Peyer's patch (tissue), 4 donors: Measurements from ENCODE around the gene FBLN5. TPM values are rescaled to one million over a fixed set of nuclear protein-coding genes. Genes with fewer than 3 reads are reported as not detected.

Experiments
- DNase-seq, 3 donors: peaks; one replicate each; pipeline ENCODE4 v3.0.0-alpha.2; 2017 to 2019
- H3K27ac ChIP-seq, 4 donors: fragments of 200-600 bp; sonication (generic); one replicate each; pipeline ENCODE4 v1.5.1; 2016 to 2019
- H3K27me3 ChIP-seq, 2 donors: fragments of 200-600 bp; sonication (generic); one replicate each; pipeline ENCODE4 v1.5.1; 2019
- H3K36me3 ChIP-seq, 3 donors: fragments of 200-600 bp; sonication (generic); one replicate each; pipeline ENCODE4 v1.5.1; 2016 to 2019
- H3K4me1 ChIP-seq, 4 donors: fragments of 200-600 bp; sonication (generic); one replicate each; pipeline ENCODE4 v1.5.1; 2016 to 2019
- H3K4me3 ChIP-seq, 4 donors: fragments of 200-600 bp; sonication (generic); 1 replicate in 3 of 4; 2 replicates in 1 of 4; pipeline ENCODE4 v1.5.1; 2016 to 2019; ENCODE audit warnings: mild to moderate bottlenecking in 1 of 4
- H3K9me3 ChIP-seq, 4 donors: fragments of 200-600 bp; sonication (generic); one replicate each; pipeline ENCODE4 v1.5.1; 2016 to 2019; ENCODE audit warnings: mild to moderate bottlenecking in 1 of 4
- POLR2A ChIP-seq, 2 donors: fragments of 450-650 bp; IDR thresholded peaks; one replicate each; pipeline ENCODE4 v1.5.1; 2017; ENCODE audit warnings: antibody characterized with exemption in 2 of 2, mild to moderate bottlenecking in 2 of 2, moderate library complexity in 2 of 2
- total RNA-seq, 4 donors: library from RNA; depleted of rRNA; stranded (reverse); fragments of >200 nt; gene quantifications; one replicate each; pipeline ENCODE4 v1.1.0, GENCODE V29; 2016
- TF ChIP-seq, protein P1 (sequence below), 6 experiments: fragments of 450-650 bp in 4 of 6; fragments of 200-600 bp in 2 of 6; sonication (generic) in 1 of 6; IDR thresholded peaks; one replicate each; pipeline ENCODE4 v1.5.1; 2017 to 2019; ENCODE audit warnings: antibody characterized with exemption in 6 of 6, mild to moderate bottlenecking in 3 of 6, moderate library complexity in 1 of 6

FBLN5 gene
- total RNA-seq, 4 donors from 2014 or later, result 30.5 to 61.1 (median 51.2) TPM

DNA sequence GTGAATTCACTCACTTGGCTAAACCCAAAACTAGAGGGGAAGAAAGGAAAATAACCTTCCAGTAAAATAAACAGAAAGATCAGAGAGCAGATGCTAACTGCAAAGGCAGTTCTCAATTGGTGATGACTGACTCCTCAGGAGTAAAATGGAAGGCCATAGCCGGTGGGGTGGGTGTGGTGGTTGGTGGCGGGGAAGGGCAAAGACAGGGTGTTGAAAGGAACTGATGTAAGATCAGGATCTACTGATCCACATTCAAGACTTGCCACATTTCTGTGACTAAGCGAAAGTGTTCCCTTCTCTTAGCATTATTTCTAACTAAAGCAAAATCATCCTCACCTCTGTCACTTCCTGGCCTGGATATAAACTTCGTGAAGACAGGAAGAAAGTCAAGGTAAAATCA, 53.8 kb downstream of the FBLN5 start:
- Histone ChIP-seq H3K4me1 (peaks cover 0 to 15% (median 5%) of the 10 kb centered on the region in 4 donors), H3K27ac (no peak overlapping the region)

DNA sequence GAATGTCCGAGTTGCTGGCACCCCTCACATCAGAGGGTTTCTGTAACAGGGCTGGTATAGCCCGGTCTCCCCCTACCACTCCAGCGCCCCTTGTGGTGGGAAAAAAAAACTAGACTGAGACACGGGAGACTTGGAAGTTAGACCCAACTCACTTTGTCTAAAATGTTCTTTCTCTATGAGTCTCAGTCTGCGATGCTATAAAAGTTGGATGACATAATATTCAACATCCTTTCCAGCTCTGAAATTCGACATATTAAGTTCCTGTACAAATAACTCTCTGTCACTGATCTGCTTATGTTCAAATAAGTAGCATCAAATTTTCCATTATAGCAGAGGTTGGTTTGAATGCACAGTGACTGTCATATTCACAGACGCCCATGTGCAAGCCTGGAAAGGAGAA, 54.5 kb downstream of the FBLN5 start:
- Histone ChIP-seq H3K4me1 (peaks cover 0 to 15% (median 5%) of the 10 kb centered on the region in 4 donors), H3K27me3 (no peaks in the 10 kb centered on the region), H3K4me3 (no peak overlapping the region), H3K36me3 (no peaks in the 10 kb centered on the region), H3K9me3 (no peaks in the 10 kb centered on the region), H3K27ac (no peak overlapping the region)
- TF ChIP-seq POLR2A (IDR thresholded peaks at IDR 0.05), result no peak
- TF ChIP-seq, protein P1, sequence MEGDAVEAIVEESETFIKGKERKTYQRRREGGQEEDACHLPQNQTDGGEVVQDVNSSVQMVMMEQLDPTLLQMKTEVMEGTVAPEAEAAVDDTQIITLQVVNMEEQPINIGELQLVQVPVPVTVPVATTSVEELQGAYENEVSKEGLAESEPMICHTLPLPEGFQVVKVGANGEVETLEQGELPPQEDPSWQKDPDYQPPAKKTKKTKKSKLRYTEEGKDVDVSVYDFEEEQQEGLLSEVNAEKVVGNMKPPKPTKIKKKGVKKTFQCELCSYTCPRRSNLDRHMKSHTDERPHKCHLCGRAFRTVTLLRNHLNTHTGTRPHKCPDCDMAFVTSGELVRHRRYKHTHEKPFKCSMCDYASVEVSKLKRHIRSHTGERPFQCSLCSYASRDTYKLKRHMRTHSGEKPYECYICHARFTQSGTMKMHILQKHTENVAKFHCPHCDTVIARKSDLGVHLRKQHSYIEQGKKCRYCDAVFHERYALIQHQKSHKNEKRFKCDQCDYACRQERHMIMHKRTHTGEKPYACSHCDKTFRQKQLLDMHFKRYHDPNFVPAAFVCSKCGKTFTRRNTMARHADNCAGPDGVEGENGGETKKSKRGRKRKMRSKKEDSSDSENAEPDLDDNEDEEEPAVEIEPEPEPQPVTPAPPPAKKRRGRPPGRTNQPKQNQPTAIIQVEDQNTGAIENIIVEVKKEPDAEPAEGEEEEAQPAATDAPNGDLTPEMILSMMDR (IDR thresholded peaks at IDR 0.05), result peak; percentile 28 to 54 (median 32)
- no peak for DNase-seq

More for the DNA sequence above, 53.8 kb downstream of the FBLN5 start:
- Histone ChIP-seq H3K4me3 (no peak overlapping the region), H3K9me3 (no peaks in the 10 kb centered on the region), H3K36me3 (no peaks in the 10 kb centered on the region), H3K27me3 (no peaks in the 10 kb centered on the region)
- TF ChIP-seq POLR2A (IDR thresholded peaks at IDR 0.05), result no peak
- TF ChIP-seq, protein P1 (IDR thresholded peaks at IDR 0.05), result no peak
- no peak for DNase-seq

DNA sequence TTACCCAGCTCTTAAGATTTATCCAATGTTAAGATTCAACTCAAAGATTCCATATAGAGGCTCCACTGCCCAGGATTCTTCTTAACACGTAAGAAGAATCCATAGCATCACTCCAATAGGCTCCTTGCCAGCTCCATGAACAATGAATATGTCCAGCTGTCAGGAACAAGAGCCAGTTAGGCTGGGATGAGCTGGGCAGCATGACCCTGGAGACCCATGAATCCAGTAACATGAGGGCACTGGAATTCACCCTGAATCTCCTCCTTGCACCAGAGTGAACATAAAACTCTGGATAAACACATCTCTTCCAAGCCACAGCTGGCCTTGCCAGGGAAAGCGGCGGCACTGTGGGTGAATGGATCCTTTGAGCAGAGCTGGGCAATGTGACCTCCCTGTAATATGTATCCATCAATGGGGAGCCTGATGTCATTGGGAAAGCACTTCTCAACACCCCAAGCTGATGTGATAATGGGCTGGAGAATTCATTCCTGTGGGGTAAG, 55.7 kb downstream of the FBLN5 start:
- Histone ChIP-seq H3K4me1 (peaks cover 0 to 15% (median 5%) of the 10 kb centered on the region in 4 donors), H3K9me3 (no peaks in the 10 kb centered on the region), H3K4me3 (no peak overlapping the region), H3K27ac (no peak overlapping the region), H3K27me3 (no peaks in the 10 kb centered on the region), H3K36me3 (no peaks in the 10 kb centered on the region)
- DNase-seq, result no peak
- TF ChIP-seq, protein P1 (IDR thresholded peaks at IDR 0.05), result no peak
- TF ChIP-seq POLR2A (IDR thresholded peaks at IDR 0.05), result no peak

DNA sequence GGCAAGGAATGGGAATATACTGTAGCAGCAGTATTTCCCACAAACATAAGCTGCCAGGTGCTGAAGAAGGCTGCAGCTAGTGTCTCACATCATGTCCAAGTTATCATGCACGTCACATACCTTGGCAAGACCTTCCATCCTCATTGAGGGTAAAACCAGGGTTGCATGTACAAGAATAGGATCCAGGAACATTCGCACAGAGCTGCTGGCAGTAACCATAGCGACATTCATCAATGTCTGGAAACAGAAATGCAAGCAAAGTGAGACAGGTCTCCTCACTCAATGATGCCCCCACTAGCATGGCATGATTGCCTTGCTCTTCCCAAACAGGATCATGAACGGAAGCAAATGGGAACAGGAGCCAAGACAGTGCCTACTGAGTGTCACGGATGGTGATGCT, 56.4 kb downstream of the FBLN5 start:
- H3K9me3 ChIP-seq, result no peaks in the 10 kb centered on the region
- H3K4me3 ChIP-seq, result no peak overlapping the region
- no peaks in the 10 kb centered on the region for H3K27me3 ChIP-seq
- H3K4me1 ChIP-seq, result peaks cover 0 to 15% (median 5%) of the 10 kb centered on the region in 4 donors
- H3K36me3 ChIP-seq, result no peaks in the 10 kb centered on the region
- TF ChIP-seq, protein P1 (IDR thresholded peaks at IDR 0.05), result no peak
- no peak for TF ChIP-seq POLR2A (IDR thresholded peaks at IDR 0.05)
- no peak for DNase-seq
- peak overlapping the region in 2 of 4 donors; percentile 33 to 43 for H3K27ac ChIP-seq

DNA sequence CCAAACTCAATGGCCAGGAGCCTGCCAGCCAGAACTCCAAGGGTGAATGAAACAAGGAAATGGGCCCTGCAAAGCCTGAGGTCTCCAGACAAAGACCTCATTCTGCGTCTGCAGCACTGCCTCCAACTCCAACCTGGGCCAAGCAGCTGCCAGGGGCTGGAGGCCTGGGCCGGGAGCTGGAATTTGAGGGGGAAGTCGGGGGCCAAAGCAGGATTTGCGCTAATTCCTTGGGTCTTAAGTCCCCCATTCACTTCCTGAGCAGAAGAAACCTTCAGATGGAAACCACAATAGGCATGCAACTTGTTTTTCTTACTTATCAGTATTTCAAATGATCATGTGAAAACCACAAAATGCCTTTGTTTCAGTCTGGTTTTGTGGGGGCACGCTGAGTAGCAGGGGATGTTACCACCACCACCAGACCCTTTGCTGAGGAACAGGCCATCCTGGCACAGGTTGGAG, 57.2 kb downstream of the FBLN5 start:
- no peaks in the 10 kb centered on the region for H3K27me3 ChIP-seq
- H3K4me3 ChIP-seq, result no peak overlapping the region
- no peak for DNase-seq
- H3K4me1 ChIP-seq, result peaks cover 0 to 15% (median 5%) of the 10 kb centered on the region in 4 donors
- TF ChIP-seq, protein P1 (IDR thresholded peaks at IDR 0.05), result no peak
- no peak for TF ChIP-seq POLR2A (IDR thresholded peaks at IDR 0.05)
- H3K27ac ChIP-seq, result peak overlapping the region in 3 of 4 donors; percentile 33 to 43 (median 35)
- no peaks in the 10 kb centered on the region for H3K36me3 ChIP-seq
- no peaks in the 10 kb centered on the region for H3K9me3 ChIP-seq
